Measurements from ENCODE around the gene GPC1.
"Not testable (repeated sequence)": the region's sequence is repeated elsewhere in the genome, so short reads cannot be mapped to it uniquely, and the experiment has no call there.

GPC1 gene

DNA sequence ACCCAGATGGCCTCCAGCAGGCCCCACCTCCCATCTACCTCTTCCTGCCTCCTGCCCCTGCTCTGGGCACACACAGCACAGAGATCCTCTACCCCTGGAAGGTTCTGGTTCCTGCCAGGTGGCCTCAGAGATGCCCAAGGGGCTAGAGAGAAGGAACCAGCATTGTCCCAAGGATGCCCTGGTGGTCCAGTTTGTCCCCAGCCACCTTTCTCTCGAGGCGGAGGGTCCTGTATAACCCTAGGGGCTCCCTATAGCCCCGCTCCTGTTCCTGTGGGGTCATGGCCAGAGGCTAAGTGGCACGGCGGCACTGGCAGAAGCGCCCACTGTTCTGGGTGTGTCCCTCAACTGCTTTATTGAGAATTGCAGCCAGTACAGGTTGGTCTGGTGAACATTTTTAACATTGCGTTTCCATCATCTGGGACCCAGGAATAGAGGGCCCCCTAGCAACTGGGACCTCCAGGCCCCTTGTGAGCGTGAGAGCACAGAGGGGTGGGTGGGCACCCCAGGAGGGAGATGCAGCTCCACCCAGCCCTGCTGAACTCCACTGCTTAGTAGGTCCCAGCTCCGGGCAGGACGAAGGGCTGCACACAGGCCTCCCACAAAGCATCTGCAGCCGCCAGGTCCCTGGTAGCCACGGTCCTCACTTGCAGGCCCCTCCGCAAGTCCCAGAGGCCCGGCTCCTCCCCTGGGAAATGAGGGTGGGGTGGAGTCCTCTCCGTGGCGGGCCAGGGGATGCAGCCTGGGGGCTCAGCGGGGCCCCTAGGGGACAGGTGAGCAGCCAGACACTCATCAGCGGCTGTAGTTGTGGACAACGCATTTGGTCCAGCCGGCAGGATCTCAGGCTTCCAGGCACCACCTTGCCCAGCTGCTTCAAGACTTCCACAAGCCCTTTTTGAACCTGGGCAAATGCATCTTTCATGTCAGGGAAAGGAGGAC is 33.1 kb downstream of the GPC1 start:
- no peak for DNase-seq

GRCh38 chr2:240469239-240469636 is 33.8 kb downstream of the GPC1 start:
- DNase-seq, result no peak

DNA sequence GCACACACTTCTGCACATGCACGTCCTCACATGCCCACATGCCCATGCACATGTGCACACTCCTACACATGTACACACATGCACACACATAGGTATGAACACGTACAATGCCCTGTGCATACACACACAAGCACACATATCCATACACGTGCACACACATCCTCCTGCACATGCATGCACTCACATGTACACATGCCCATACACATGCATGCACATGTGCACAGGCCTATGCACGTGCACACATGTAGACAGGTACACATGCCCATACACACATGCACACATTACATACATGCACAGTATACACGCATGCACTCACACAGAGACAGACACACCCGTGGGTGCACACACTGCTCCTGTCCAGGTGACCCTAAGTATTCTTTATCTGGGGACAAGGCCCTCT is 34.3 kb downstream of the GPC1 start:
- DNase-seq, result no peak

- DNase-seq, result no peak
These were observed 36.8 kb downstream of the GPC1 start for GRCh38 chr2:240472078-240472790.

DNA sequence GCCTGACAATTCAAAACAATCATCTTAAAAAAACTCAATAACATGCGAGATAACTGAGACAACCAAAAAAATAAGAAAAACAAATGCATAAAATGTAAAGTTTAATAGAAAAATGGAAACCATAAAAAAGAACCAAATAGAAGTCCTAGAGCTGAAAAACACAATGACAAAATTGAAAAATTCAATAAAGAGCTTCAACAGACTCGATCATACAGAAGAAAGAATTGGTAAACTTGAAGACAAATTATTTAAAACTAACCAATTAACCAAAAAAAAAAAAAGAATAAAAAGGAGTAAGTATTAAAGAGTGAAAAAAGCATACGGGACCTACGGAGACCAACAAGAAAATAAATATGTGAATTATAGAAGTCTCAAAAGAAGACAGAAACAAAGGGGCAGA is 37.7 kb downstream of the GPC1 start:
- DNase-seq, result no peak

GRCh38 chr2:240477916-240478315 is 42.5 kb downstream of the GPC1 start:
- DNase-seq, result no peak

DNA sequence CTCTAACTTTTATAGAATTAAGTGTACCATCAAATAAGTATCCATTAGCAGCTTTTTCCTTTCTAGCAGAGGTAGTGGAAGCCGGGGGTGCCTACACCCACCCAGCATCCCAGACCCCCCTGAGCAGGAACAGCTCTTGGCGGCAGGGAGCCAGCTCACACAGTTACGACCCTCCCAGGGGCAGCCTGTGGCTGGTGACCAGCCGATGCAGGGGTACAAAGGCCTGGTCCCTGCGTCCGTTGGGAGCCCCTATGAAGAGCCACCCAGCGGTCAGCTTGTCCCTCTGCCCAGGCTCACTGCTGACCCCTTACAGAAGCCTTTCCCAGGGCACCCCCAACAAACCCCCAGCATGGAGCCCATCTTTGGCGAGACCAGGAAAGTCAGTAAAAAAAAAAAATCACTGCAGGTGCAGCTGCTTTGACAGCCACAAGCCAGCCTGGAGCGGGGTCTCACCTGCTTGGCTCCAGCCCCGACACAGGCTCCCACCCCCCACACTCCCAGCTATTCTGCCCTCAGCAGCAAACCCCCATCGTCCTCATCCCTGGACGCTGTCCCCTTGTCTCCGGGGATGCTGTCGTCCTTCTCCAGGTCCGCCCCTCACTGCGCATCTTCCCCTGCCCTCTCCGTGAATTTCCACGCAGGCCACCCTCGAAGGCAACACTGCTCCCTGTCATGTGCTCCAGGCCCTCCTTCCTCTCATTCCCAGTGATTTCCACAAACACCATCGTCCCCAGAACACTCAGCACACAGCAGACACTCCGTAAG is 43.1 kb downstream of the GPC1 start:
- DNase-seq, result no peak

DNA sequence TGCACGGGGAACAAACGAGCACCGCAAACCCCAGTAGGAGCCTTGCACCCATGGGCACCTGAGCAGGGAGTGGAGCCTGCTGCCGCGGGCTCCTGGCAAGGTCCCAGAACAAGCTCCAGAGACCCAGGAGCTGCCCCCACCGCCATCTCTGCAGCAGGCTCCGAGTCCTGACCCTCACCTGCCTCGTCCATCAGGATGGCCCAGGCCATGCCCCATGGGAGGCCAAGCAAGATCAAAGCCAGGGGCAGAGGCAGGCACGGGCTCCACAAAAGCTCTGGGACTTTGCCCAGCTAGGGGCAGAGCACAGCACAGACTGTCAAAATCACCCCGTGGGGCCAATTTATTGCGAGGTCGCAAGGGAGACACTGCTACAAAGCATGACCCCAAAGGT is 43.6 kb downstream of the GPC1 start:
- DNase-seq, result no peak

DNA sequence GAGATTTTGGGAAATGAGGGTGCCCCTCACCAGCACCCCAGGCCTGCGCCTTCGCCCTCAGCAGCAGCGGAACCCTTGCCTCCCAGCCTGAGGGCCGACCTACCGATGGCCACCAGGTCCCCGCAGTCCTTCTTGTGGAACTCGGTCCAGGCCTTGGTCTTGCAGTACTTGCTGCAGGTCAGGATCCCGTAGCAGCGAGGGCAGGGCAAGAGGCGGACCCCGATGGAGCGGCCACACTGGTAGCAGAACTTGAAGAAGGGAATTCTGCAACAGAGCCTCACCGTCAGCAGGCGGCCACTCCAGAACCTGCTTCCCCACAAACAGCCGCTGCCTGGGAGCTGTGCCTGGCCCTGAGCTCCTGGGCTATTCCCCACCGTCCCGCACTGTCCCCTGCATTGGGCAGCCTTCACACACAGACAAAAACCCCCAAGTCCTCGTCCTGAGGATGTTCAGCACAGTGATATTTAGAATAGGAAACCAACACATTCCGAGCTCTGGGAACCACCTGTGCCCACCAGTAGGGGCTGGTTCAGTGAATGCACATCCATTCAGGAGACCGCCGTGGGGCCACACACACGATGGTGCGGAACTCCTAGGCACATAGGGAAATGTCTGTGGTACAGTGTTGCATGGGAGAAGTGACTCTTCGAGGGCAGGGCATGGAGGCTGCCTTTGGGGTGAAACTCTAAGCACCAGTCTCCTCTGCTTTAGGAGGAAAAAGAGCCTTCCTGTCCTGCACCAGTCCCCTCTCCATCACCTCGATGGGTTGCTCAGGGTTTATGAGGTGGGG is 45.6 kb downstream of the GPC1 start:
- DNase-seq, result no peak

GRCh38 chr2:240481720-240482119 is 46.3 kb downstream of the GPC1 start:
- no peak for DNase-seq

GRCh38 chr2:240482141-240482540 is 46.7 kb downstream of the GPC1 start:
- no peak for DNase-seq

- DNase-seq, result no peak
These were observed 56.0 kb downstream of the GPC1 start for GRCh38 chr2:240491483-240491882.

DNA sequence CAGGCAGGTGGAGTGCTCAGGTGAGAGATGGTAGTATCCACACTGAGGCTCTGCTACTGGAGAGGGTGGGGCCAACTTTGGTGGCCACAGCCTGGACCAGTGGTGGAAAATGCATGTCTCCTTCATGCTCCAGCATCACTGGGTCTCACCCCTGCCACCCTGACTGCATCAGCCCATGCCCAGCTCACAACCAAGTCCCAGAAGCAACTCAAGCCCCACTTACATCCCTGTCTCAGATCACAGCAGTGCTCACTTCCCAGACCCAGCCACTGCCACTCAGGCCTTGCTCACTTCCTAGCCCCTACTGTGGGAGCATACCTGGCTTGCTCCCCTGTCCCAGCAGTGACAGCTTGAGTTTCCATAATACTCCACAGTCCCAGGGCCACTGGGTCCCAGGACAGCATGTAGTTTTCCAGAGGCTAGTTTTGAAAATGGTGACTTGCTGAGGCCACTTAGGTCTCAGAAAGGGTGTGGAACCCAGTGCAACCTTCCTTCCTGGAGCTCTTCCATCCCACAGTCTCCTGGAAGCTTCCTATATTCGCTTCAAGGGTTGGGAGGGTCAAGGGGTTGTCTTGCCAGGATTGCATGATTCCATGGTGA is 58.8 kb downstream of the GPC1 start:
- no peak for DNase-seq

DNA sequence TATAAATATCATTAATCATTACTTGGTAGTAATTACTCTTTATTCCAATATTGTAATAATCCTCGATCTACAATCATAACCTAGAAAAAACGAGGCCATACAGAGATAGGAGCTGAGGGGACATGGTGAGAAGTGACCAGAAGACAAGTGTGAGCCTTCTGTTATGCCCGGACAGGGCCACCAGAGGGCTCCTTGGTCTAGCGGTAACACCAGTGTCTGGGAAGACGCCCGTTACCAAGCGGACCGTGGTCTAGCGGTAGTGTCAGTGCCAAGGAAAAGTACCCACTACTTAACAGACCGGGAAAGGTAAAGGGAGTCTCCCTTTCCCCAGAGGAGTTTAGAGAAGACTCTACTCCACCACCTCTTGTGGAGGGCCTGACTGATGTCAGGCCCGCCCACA is 59.5 kb downstream of the GPC1 start:
- not testable (repeated sequence) for DNase-seq

DNA sequence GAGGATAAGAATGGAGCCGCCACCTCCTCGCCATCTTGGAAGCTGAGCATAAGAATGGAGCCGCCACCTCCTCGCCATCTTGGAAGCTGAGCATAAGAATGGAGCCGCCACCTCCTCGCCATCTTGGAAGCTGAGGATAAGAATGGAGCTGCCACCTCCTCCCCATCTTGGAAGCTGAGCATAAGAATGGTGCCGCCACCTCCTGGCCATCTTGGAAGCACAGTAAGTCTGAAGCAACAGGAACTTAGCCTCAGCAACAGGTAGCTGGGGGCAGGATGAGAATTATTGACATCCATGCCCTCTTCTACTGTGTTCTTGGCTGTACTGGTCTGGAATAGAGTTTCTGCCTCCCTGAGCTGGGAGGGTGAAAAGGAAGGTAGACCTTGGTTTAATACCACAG is 61.6 kb downstream of the GPC1 start:
- DNase-seq, result not testable (repeated sequence)

GRCh38 chr2:240498171-240498957 is 62.9 kb downstream of the GPC1 start:
- no peak for DNase-seq

DNA sequence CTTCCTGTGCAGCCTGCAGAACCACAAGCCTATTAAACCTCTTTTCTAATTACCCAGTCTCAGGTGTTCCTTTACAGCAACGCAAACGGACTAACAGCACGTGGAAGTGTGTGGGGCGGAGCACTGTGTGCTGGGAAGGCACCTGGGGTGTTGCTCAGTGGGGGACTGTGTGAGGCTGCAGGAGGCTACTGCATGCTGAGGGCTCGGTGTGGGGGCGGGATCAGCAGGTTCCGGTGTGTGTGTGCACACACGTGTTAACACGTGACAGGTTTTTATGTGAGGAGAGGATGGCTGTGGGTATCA is 63.4 kb downstream of the GPC1 start:
- DNase-seq, result no peak

- DNase-seq, result no peak
These were observed 64.1 kb downstream of the GPC1 start for GRCh38 chr2:240499309-240500301.

- no peak for DNase-seq
These were observed 65.3 kb downstream of the GPC1 start for GRCh38 chr2:240500561-240501423.

Measured in CD4-positive, alpha-beta T cell treated with Interleukin-6 for 4 hours (primary cell).